ENCODE results near the gene PIK3R3. TPM values are rescaled to one million over a fixed set of nuclear protein-coding genes. Genes with fewer than 3 reads are reported as not detected.

PIK3R3 gene
- total and polyA plus RNA-seq, 9 of the 15 experiments (the other 6 are each of a cell fraction or from before 2014, with no cell fraction given) = 1.4 to 7.7 (median 4.6) TPM

- Histone ChIP-seq H4K20me1 (replicated peaks; ENCODE audit: control insufficient read depth, insufficient read depth, low read length) (no peaks in the 10 kb centered on the region), H3K27me3 (ENCODE audit: control insufficient read depth in 2 of 2, insufficient read depth in 2 of 2, low read length in 2 of 2) (no peaks in the 10 kb centered on the region), H3K9me3 (replicated peaks; ENCODE audit: control insufficient read depth, insufficient read depth, low read depth, low read length) (no peaks in the 10 kb centered on the region), H3K4me2 (ENCODE audit: insufficient read depth, low read length) (peak overlapping the region; percentile 20; the same call in 1 of the 2 replicates), H3K27ac (ENCODE audit: extremely low read depth, low read depth, low read length) (no peak overlapping the region), H3K79me2 (ENCODE audit: control insufficient read depth, insufficient read depth, low read length) (no peaks in the 10 kb centered on the region), H2AFZ (ENCODE audit: low read depth, low read length) (peak overlapping the region; percentile 93), H3K4me1 (replicated peaks in 1 of 2; ENCODE audit: control insufficient read depth in 2 of 2, insufficient read depth in 2 of 2, low read length in 2 of 2) (peaks cover 22 to 23% of the 10 kb centered on the region in 2 experiments), H3K9ac (ENCODE audit: insufficient read depth in 1 of 2, low read depth in 2 of 2, low read length in 2 of 2) (peak overlapping the region in 1 of 2 experiments; percentile 32; a peak in 1 of 4 replicates), H3K36me3 (ENCODE audit: control insufficient read depth, insufficient read depth, low read length) (no peaks in the 10 kb centered on the region), H3K4me3 (no peak overlapping the region), H3K9me1 (ENCODE audit: control insufficient read depth, insufficient read depth, low read length) (no peaks in the 10 kb centered on the region)
- ATAC-seq = peak; percentile 95
- peak; percentile 91 to 92 (median 92) for DNase-seq (ENCODE audit: extremely low read depth in 1 of 4, low spot score in 3 of 4)
- intact Hi-C loops (cut with micrococcal nuclease) (loop anchor here (1.0 to 10.0 kb wide), 6 partner anchors 19 to 295 kb away; partner anchors contain the start of genes PIK3R3 and POMGNT1), in situ Hi-C loops (cut with MboI) (loop anchor here (5.0 to 25.0 kb wide), 2 partner anchors 142 to 542 kb away; no protein-coding TSS in a partner anchor)
- ChIA-PET CTCF (ENCODE audit: low intra/inter-chr PET ratio) (interaction anchor here (0.6 to 5.1 kb wide), 12 partner anchors 43 to 822 kb away, joined by 3 to 157 read pairs (median 3); no protein-coding TSS in a partner anchor), POLR2A (interaction anchor here (0.6 to 0.7 kb wide), 3 partner anchors 28 to 410 kb away, joined by 3 read pairs; no protein-coding TSS in a partner anchor)
- FAIRE-seq = peak; percentile 93
- WGBS (ENCODE audit: insufficient coverage, low coverage, missing lambda C conversion rate) = 2% methylated on average over 10 of the region's 10 CpGs
- BruUV-seq (replicated peaks) = no TSS peak
- TF ChIP-seq ZNF140 (CRISPR knock-in tag; IDR thresholded peaks at IDR 0.05) (no peak), PHF20 (IDR thresholded peaks at IDR 0.05; ENCODE audit: partially characterized antibody) (peak; percentile 23), SP1 (CRISPR knock-in tag; IDR thresholded peaks at IDR 0.05) (no peak; the same call in 1 of the 2 replicates), ZNF280A (IDR thresholded peaks at IDR 0.05; ENCODE audit: low read depth, partially characterized antibody) (peak; percentile 50), CXXC5 (CRISPR knock-in tag; IDR thresholded peaks at IDR 0.05) (0 out of 2 replicates have a peak, but pooled peaks have one; percentile 22), CREB1 (IDR thresholded peaks at IDR 0.05) (no peak), CREB1 (CRISPR knock-in tag; IDR thresholded peaks at IDR 0.05) (no peak), MYC (IDR thresholded peaks at IDR 0.05; ENCODE audit: low read depth, low read length) (peak; percentile 35; the same call in 1 of the 2 replicates), MYC (CRISPR knock-in tag; IDR thresholded peaks at IDR 0.05; ENCODE audit: borderline replicate concordance, low read depth) (no peak), PREB (CRISPR knock-in tag; IDR thresholded peaks at IDR 0.05) (no peak), MITF (IDR thresholded peaks at IDR 0.05) (no peak), ZNF384 (IDR thresholded peaks at IDR 0.05; ENCODE audit: low read depth, low read length) (peak; percentile 63), BMI1 (IDR thresholded peaks at IDR 0.05; ENCODE audit: low read length) (no peak), ZNF79 (CRISPR knock-in tag; IDR thresholded peaks at IDR 0.05; ENCODE audit: low read depth) (no peak)
Observed at GRCh38 chr1:46179138-46180081, 47.0 kb upstream of the PIK3R3 start.

All from K562 (cell line).